Breast epithelium (tissue), 4 donors: ENCODE results near the gene IRF1. TPM values are rescaled to one million over a fixed set of nuclear protein-coding genes. Genes with fewer than 3 reads are reported as not detected.

Source experiments
- DNase-seq, 2 donors: peaks; one replicate each; pipeline ENCODE4 v3.0.0-alpha.2; 2019; ENCODE audit warnings: low spot score in 2 of 2
- H3K27ac ChIP-seq, 2 donors: fragments of 200-600 bp; sonication (generic) in 1 of 2; one replicate each; pipeline ENCODE4 v1.5.1; 2016 to 2019; ENCODE audit warnings: mild to moderate bottlenecking in 1 of 2
- H3K27me3 ChIP-seq, 2 donors: fragments of 200-600 bp; sonication (generic) in 1 of 2; one replicate each; pipeline versions ENCODE4 v1.5.1 to v1.6.0; 2017 to 2019; ENCODE audit warnings: control low read depth in 1 of 2, mild to moderate bottlenecking in 1 of 2
- H3K36me3 ChIP-seq: fragments of 200-600 bp; one replicate; pipeline ENCODE4 v1.5.1; 2019
- H3K4me1 ChIP-seq, 2 donors: fragments of 200-600 bp; sonication (generic); one replicate each; pipeline ENCODE4 v1.5.1; 2016 to 2019; ENCODE audit warnings: control low read depth in 1 of 2
- H3K4me3 ChIP-seq, 3 donors: fragments of 200-600 bp; sonication (generic); 1 replicate in 2 of 3; 2 replicates in 1 of 3; pipeline ENCODE4 v1.5.1; 2016 to 2019; ENCODE audit warnings: mild to moderate bottlenecking in 3 of 3, moderate library complexity in 2 of 3
- H3K9me3 ChIP-seq, 2 donors: fragments of 200-600 bp; sonication (generic) in 1 of 2; one replicate each; pipeline ENCODE4 v1.5.1; 2016 to 2019; ENCODE audit warnings: control low read depth in 1 of 2
- POLR2A ChIP-seq: fragments of 450-650 bp; IDR thresholded peaks from one replicate; pipeline ENCODE4 v1.6.1; 2016; ENCODE audit warnings: antibody characterized with exemption, mild to moderate bottlenecking, moderate library complexity
- POLR2AphosphoS5 ChIP-seq, 3 donors: sonication (generic); formaldehyde crosslinking; IDR thresholded peaks; one replicate each; pipeline ENCODE4 v1.6.1; 2017; ENCODE audit warnings: antibody characterized with exemption in 3 of 3
- intact Hi-C: fragments of 100-400 bp; cut with DNase I; formaldehyde crosslinking; loops from one replicate; pipeline ENCODE4 v1.15.1; 2023; ENCODE audit warnings: low total_unique reads
- total RNA-seq, 3 donors: library from RNA; depleted of rRNA; stranded (reverse); fragments of >200 nt; gene quantifications; one replicate each; pipeline ENCODE4 v1.1.0, GENCODE V29; 2016
- TF ChIP-seq, protein P1 (sequence below), 3 donors: fragments of 450-650 bp; IDR thresholded peaks; one replicate each; pipeline ENCODE4 v1.5.1; 2016 to 2017; ENCODE audit warnings: antibody characterized with exemption in 3 of 3, mild to moderate bottlenecking in 3 of 3, moderate library complexity in 3 of 3

Gene IRF1
- total RNA-seq, 3 donors from 2014 or later, result 10.4 to 27.8 (median 18.0) TPM

GRCh38 chr5:132488590-132488989, 2.0 kb downstream of the IRF1 start:
- H3K27ac ChIP-seq, result peak overlapping the region; percentile 35 to 96
- intact Hi-C loops, result loop anchor here (5.0 kb wide), 1 partner anchor 61 kb away; no protein-coding TSS in a partner anchor
- no peak for DNase-seq
- TF ChIP-seq, protein P1, sequence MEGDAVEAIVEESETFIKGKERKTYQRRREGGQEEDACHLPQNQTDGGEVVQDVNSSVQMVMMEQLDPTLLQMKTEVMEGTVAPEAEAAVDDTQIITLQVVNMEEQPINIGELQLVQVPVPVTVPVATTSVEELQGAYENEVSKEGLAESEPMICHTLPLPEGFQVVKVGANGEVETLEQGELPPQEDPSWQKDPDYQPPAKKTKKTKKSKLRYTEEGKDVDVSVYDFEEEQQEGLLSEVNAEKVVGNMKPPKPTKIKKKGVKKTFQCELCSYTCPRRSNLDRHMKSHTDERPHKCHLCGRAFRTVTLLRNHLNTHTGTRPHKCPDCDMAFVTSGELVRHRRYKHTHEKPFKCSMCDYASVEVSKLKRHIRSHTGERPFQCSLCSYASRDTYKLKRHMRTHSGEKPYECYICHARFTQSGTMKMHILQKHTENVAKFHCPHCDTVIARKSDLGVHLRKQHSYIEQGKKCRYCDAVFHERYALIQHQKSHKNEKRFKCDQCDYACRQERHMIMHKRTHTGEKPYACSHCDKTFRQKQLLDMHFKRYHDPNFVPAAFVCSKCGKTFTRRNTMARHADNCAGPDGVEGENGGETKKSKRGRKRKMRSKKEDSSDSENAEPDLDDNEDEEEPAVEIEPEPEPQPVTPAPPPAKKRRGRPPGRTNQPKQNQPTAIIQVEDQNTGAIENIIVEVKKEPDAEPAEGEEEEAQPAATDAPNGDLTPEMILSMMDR (IDR thresholded peaks at IDR 0.05), result no peak
- TF ChIP-seq POLR2A (no peak), POLR2AphosphoS5 (IDR thresholded peaks at IDR 0.05) (no peak)
- no peaks in the 10 kb centered on the region for H3K36me3 ChIP-seq
- no peaks in the 10 kb centered on the region for H3K27me3 ChIP-seq
- peak overlapping the region; percentile 67 to 97 (median 83) for H3K4me3 ChIP-seq
- H3K9me3 ChIP-seq, result no peaks in the 10 kb centered on the region
- H3K4me1 ChIP-seq, result peaks cover 8 to 28% of the 10 kb centered on the region in 2 donors

- Histone ChIP-seq H3K27ac (peak overlapping the region; percentile 35 to 71), H3K4me1 (peaks cover 8 to 28% of the 10 kb centered on the region in 2 donors), H3K27me3 (no peaks in the 10 kb centered on the region), H3K9me3 (no peaks in the 10 kb centered on the region), H3K36me3 (no peaks in the 10 kb centered on the region), H3K4me3 (peak overlapping the region in 2 of 3 donors; percentile 67 to 97)
- TF ChIP-seq POLR2A (no peak), POLR2AphosphoS5 (IDR thresholded peaks at IDR 0.05) (no peak)
- TF ChIP-seq, protein P1 (IDR thresholded peaks at IDR 0.05), result no peak
- intact Hi-C loops, result loop anchor here (5.0 kb wide), 1 partner anchor 61 kb away; no protein-coding TSS in a partner anchor
- peak; percentile 6 to 25 for DNase-seq
Measured at GRCh38 chr5:132487841-132488555, 2.6 kb downstream of the IRF1 start.

DNA sequence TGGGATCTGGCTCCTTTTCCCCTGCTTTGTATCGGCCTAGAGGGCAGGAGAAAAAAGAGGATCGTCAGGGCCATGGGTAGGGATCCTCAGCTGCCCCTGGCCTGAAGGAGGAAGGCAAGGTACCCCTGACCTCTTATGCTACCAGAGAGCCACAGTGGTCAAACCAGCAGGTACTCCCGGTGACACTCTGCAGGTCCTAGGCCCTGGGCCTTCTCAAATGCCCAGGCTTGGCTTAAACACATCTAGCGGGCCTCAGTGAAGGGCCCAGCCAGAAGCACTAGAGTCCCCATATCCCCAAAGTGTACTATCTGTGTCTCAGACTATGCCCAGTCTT, 3.5 kb downstream of the IRF1 start:
- Histone ChIP-seq H3K27me3 (no peaks in the 10 kb centered on the region), H3K36me3 (no peaks in the 10 kb centered on the region), H3K9me3 (no peaks in the 10 kb centered on the region), H3K4me3 (no peak overlapping the region), H3K4me1 (peaks cover 8 to 27% of the 10 kb centered on the region in 2 donors), H3K27ac (peak overlapping the region; percentile 35 to 71)
- peak in 1 of 2 donors; percentile 22 for DNase-seq
- no peak for TF ChIP-seq POLR2A
- TF ChIP-seq POLR2AphosphoS5 (IDR thresholded peaks at IDR 0.05), result no peak
- TF ChIP-seq, protein P1 (IDR thresholded peaks at IDR 0.05), result no peak
- intact Hi-C loops, result loop anchor here (5.0 kb wide), 1 partner anchor 60 kb away; no protein-coding TSS in a partner anchor

DNA sequence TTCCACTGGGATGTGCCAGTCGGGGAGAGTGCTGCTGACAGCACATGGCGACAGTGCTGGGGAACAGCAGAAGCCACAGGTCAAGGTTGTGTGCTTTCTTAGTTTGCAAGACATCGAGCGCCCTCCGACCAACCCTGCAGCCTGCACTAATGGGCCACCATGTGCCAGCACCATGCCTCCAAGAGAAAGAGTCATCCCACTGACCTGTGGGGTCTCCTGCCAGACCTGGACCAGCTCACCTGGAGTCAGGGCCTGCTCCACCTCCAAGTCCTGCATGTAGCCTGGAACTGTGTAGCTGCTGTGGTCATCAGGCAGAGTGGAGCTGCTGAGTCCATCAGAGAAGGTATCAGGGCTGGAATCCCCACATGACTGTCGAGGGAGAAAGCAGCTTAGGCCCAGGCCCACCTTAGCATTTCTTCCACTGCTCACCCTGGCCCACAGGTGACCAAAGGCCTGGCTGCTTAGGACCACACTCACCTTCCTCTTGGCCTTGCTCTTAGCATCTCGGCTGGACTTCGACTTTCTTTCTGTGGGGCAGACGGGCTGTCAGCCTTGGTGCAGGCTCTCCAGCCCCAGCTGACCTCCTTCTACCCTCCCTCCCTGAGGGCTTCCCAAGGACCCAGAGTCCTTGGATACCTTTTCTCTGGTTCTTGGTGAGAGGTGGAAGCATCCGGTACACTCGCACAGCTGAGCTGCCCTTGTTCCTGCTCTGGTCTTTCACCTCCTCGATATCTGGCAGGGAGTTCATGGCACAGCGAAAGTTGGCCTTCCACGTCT, 4.1 kb downstream of the IRF1 start:
- Histone ChIP-seq H3K9me3 (no peaks in the 10 kb centered on the region), H3K4me3 (no peak overlapping the region), H3K4me1 (peaks cover 8 to 22% of the 10 kb centered on the region in 2 donors), H3K36me3 (no peaks in the 10 kb centered on the region), H3K27me3 (no peaks in the 10 kb centered on the region), H3K27ac (peak overlapping the region; percentile 35 to 71)
- no peak for DNase-seq
- TF ChIP-seq, protein P1 (IDR thresholded peaks at IDR 0.05), result no peak
- TF ChIP-seq POLR2AphosphoS5 (IDR thresholded peaks at IDR 0.05), result no peak
- no peak for TF ChIP-seq POLR2A
- intact Hi-C loops, result loop anchor here (5.0 kb wide), 1 partner anchor 59 kb away; no protein-coding TSS in a partner anchor
